ENCODE results near the gene IFNB1.

IFNB1 gene

DNA sequence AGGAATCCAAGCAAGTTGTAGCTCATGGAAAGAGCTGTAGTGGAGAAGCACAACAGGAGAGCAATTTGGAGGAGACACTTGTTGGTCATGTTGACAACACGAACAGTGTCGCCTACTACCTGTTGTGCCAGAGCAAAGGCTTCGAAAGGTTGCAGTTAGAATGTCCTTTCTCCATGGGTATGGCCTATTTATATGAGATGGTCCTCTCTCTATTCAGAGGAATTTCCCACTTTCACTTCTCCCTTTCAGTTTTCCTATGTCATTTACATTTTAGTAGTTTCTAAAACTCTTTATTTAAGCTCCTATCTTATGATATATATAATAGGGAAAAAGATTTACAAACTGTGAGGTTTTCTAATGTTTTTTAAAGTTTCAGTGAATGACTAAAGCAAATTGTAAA is at the start of gene IFNB1:
IFNB1 (minus strand) TSS at position 162 of the 400 bp plus-strand sequence; CDS start at position 89, 73 bp downstream.
- Histone ChIP-seq H3K27me3 (ENCODE audit: control insufficient read depth, insufficient read depth, low read length) (no peaks in the 10 kb centered on the region), H3K4me1 (ENCODE audit: control insufficient read depth, insufficient read depth, low read length) (no peaks in the 10 kb centered on the region), H3K4me3 (ENCODE audit: low read depth, low read length) (no peak within 1 kb of the TSS), H3K9me3 (ENCODE audit: control insufficient read depth, insufficient read depth, low read depth, low read length) (no peaks in the 10 kb centered on the region), H3K36me3 (ENCODE audit: control insufficient read depth, insufficient read depth, low read length) (no peaks in the 10 kb centered on the region), H3K27ac (ENCODE audit: low read depth, low read length) (no peak within 1 kb of the TSS), H3K9ac (ENCODE audit: low read length) (no peak within 1 kb of the TSS)

GRCh38 chr9:21121595-21122251 is 44.0 kb upstream of the IFNB1 start:
- no peaks in the 10 kb centered on the region for H3K36me3 ChIP-seq (ENCODE audit: control insufficient read depth, insufficient read depth, low read length)
- H3K27ac ChIP-seq (ENCODE audit: low read depth, low read length): no peak overlapping the region
- H3K4me1 ChIP-seq (ENCODE audit: control insufficient read depth, insufficient read depth, low read length): no peaks in the 10 kb centered on the region
- no peak overlapping the region for H3K9ac ChIP-seq (ENCODE audit: low read length)
- H3K4me3 ChIP-seq (ENCODE audit: low read depth, low read length): no peak overlapping the region
- no peaks in the 10 kb centered on the region for H3K27me3 ChIP-seq (ENCODE audit: control insufficient read depth, insufficient read depth, low read length)
- H3K9me3 ChIP-seq (ENCODE audit: control insufficient read depth, insufficient read depth, low read depth, low read length): no peaks in the 10 kb centered on the region

- no peaks in the 10 kb centered on the region for H3K4me1 ChIP-seq (ENCODE audit: control insufficient read depth, insufficient read depth, low read length)
- no peaks in the 10 kb centered on the region for H3K27me3 ChIP-seq (ENCODE audit: control insufficient read depth, insufficient read depth, low read length)
- no peak overlapping the region for H3K27ac ChIP-seq (ENCODE audit: low read depth, low read length)
- no peaks in the 10 kb centered on the region for H3K9me3 ChIP-seq (ENCODE audit: control insufficient read depth, insufficient read depth, low read depth, low read length)
- no peaks in the 10 kb centered on the region for H3K36me3 ChIP-seq (ENCODE audit: control insufficient read depth, insufficient read depth, low read length)
- no peak overlapping the region for H3K9ac ChIP-seq (ENCODE audit: low read length)
- no peak overlapping the region for H3K4me3 ChIP-seq (ENCODE audit: low read depth, low read length)
These were observed 43.3 kb upstream of the IFNB1 start for GRCh38 chr9:21121079-21121478.

GRCh38 chr9:21119093-21119770 is 41.5 kb upstream of the IFNB1 start:
- H3K4me3 ChIP-seq (ENCODE audit: low read depth, low read length): no peak overlapping the region
- no peaks in the 10 kb centered on the region for H3K4me1 ChIP-seq (ENCODE audit: control insufficient read depth, insufficient read depth, low read length)
- no peaks in the 10 kb centered on the region for H3K27me3 ChIP-seq (ENCODE audit: control insufficient read depth, insufficient read depth, low read length)
- no peak overlapping the region for H3K27ac ChIP-seq (ENCODE audit: low read depth, low read length)
- H3K9ac ChIP-seq (ENCODE audit: low read length): no peak overlapping the region
- H3K36me3 ChIP-seq (ENCODE audit: control insufficient read depth, insufficient read depth, low read length): no peaks in the 10 kb centered on the region
- H3K9me3 ChIP-seq (ENCODE audit: control insufficient read depth, insufficient read depth, low read depth, low read length): no peaks in the 10 kb centered on the region

GRCh38 chr9:21114311-21114710 is 36.6 kb upstream of the IFNB1 start:
- H3K36me3 ChIP-seq (ENCODE audit: control insufficient read depth, insufficient read depth, low read length): no peaks in the 10 kb centered on the region
- H3K4me1 ChIP-seq (ENCODE audit: control insufficient read depth, insufficient read depth, low read length): no peaks in the 10 kb centered on the region
- H3K4me3 ChIP-seq (ENCODE audit: low read depth, low read length): no peak overlapping the region
- no peaks in the 10 kb centered on the region for H3K27me3 ChIP-seq (ENCODE audit: control insufficient read depth, insufficient read depth, low read length)
- no peak overlapping the region for H3K9ac ChIP-seq (ENCODE audit: low read length)
- H3K27ac ChIP-seq (ENCODE audit: low read depth, low read length): no peak overlapping the region
- no peaks in the 10 kb centered on the region for H3K9me3 ChIP-seq (ENCODE audit: control insufficient read depth, insufficient read depth, low read depth, low read length)

- H3K4me1 ChIP-seq (ENCODE audit: control insufficient read depth, insufficient read depth, low read length): no peaks in the 10 kb centered on the region
- no peaks in the 10 kb centered on the region for H3K36me3 ChIP-seq (ENCODE audit: control insufficient read depth, insufficient read depth, low read length)
- H3K9ac ChIP-seq (ENCODE audit: low read length): no peak overlapping the region
- no peak overlapping the region for H3K4me3 ChIP-seq (ENCODE audit: low read depth, low read length)
- no peak overlapping the region for H3K27ac ChIP-seq (ENCODE audit: low read depth, low read length)
- H3K9me3 ChIP-seq (ENCODE audit: control insufficient read depth, insufficient read depth, low read depth, low read length): no peaks in the 10 kb centered on the region
- H3K27me3 ChIP-seq (ENCODE audit: control insufficient read depth, insufficient read depth, low read length): no peaks in the 10 kb centered on the region
These were observed 33.2 kb upstream of the IFNB1 start for GRCh38 chr9:21110708-21111576.

DNA sequence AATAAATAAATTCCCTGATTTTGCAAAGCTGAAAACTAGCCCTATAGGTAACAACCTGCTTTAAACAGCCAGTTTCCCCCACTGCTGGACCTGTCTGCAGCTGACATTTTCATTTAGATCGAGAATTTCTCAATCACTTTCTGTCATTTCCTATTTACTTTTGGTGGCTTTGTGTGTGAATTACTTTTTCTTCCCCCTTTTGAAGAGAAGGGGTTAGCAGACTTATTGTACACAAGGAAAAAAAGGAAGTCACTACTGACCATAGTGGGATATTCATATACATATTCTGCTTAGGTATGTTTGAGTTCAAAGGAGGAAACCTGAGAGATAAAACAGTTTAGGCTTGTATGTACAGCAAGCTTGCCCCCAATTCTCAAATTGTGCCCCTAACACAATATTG is 27.0 kb upstream of the IFNB1 start:
- Histone ChIP-seq H3K36me3 (ENCODE audit: control insufficient read depth, insufficient read depth, low read length) (no peaks in the 10 kb centered on the region), H3K4me1 (ENCODE audit: control insufficient read depth, insufficient read depth, low read length) (0 out of 2 replicates have a peak, but pooled peaks cover 3% of the 10 kb centered on the region), H3K4me3 (ENCODE audit: low read depth, low read length) (no peak overlapping the region), H3K9ac (ENCODE audit: low read length) (no peak overlapping the region), H3K9me3 (ENCODE audit: control insufficient read depth, insufficient read depth, low read depth, low read length) (no peaks in the 10 kb centered on the region), H3K27me3 (ENCODE audit: control insufficient read depth, insufficient read depth, low read length) (no peaks in the 10 kb centered on the region), H3K27ac (ENCODE audit: low read depth, low read length) (no peak overlapping the region)

GRCh38 chr9:21102305-21102704 is 24.6 kb upstream of the IFNB1 start:
- no peak overlapping the region for H3K4me3 ChIP-seq (ENCODE audit: low read depth, low read length)

GRCh38 chr9:21097817-21098216 is 20.1 kb upstream of the IFNB1 start:
- H3K4me1 ChIP-seq (ENCODE audit: control insufficient read depth, insufficient read depth, low read length): peaks cover 7% of the 10 kb centered on the region; the same call in 1 of the 2 replicates
- no peak overlapping the region for H3K27ac ChIP-seq (ENCODE audit: low read depth, low read length)
- no peaks in the 10 kb centered on the region for H3K27me3 ChIP-seq (ENCODE audit: control insufficient read depth, insufficient read depth, low read length)
- no peaks in the 10 kb centered on the region for H3K36me3 ChIP-seq (ENCODE audit: control insufficient read depth, insufficient read depth, low read length)
- no peaks in the 10 kb centered on the region for H3K9me3 ChIP-seq (ENCODE audit: control insufficient read depth, insufficient read depth, low read depth, low read length)
- H3K9ac ChIP-seq (ENCODE audit: low read length): no peak overlapping the region
- no peak overlapping the region for H3K4me3 ChIP-seq (ENCODE audit: low read depth, low read length)

More at GRCh38 chr9:21102305-21102704, 24.6 kb upstream of the IFNB1 start:
- no peaks in the 10 kb centered on the region for H3K9me3 ChIP-seq (ENCODE audit: control insufficient read depth, insufficient read depth, low read depth, low read length)
- H3K27me3 ChIP-seq (ENCODE audit: control insufficient read depth, insufficient read depth, low read length): no peaks in the 10 kb centered on the region
- no peak overlapping the region for H3K9ac ChIP-seq (ENCODE audit: low read length)
- H3K4me1 ChIP-seq (ENCODE audit: control insufficient read depth, insufficient read depth, low read length): 0 out of 2 replicates have a peak, but pooled peaks cover 3% of the 10 kb centered on the region
- no peaks in the 10 kb centered on the region for H3K36me3 ChIP-seq (ENCODE audit: control insufficient read depth, insufficient read depth, low read length)
- no peak overlapping the region for H3K27ac ChIP-seq (ENCODE audit: low read depth, low read length)

- no peaks in the 10 kb centered on the region for H3K9me3 ChIP-seq (ENCODE audit: control insufficient read depth, insufficient read depth, low read depth, low read length)
- H3K4me3 ChIP-seq (ENCODE audit: low read depth, low read length): no peak overlapping the region
- H3K27me3 ChIP-seq (ENCODE audit: control insufficient read depth, insufficient read depth, low read length): no peaks in the 10 kb centered on the region
- no peak overlapping the region for H3K9ac ChIP-seq (ENCODE audit: low read length)
- H3K36me3 ChIP-seq (ENCODE audit: control insufficient read depth, insufficient read depth, low read length): no peaks in the 10 kb centered on the region
- H3K27ac ChIP-seq (ENCODE audit: low read depth, low read length): no peak overlapping the region
- H3K4me1 ChIP-seq (ENCODE audit: control insufficient read depth, insufficient read depth, low read length): peaks cover 7% of the 10 kb centered on the region; the same call in 1 of the 2 replicates
These were observed 19.1 kb upstream of the IFNB1 start for GRCh38 chr9:21096901-21097255.
